BLaER1 treated with 17β-estradiol and CSF1 and Interleukin-3, amounts not matched to agents 10 nM and 100 nM (cell line): Measurements from ENCODE around the gene KAZALD1.

Experiments
- H3K27ac ChIP-seq, 11 experiments: shearing (Covaris generic); formaldehyde crosslinking; 2 replicates each; pipeline ENCODE4 v1.8.1; 2022
- H3K27me3 ChIP-seq, 11 experiments: shearing (Covaris generic); formaldehyde crosslinking; 2 replicates each; pipeline ENCODE4 v1.8.1; 2022
- H3K36me3 ChIP-seq, 11 experiments: shearing (Covaris generic); formaldehyde crosslinking; 2 replicates each; pipeline ENCODE4 v1.8.1; 2022
- H3K4me1 ChIP-seq, 10 experiments: shearing (Covaris generic); formaldehyde crosslinking; 2 replicates each; pipeline ENCODE4 v1.8.1; 2022
- H3K4me2 ChIP-seq, 11 experiments: shearing (Covaris generic); formaldehyde crosslinking; 2 replicates each; pipeline ENCODE4 v1.8.1; 2022
- H3K4me3 ChIP-seq, 10 experiments: shearing (Covaris generic); formaldehyde crosslinking; 2 replicates each; pipeline ENCODE4 v1.8.1; 2022
- H3K9ac ChIP-seq, 11 experiments: shearing (Covaris generic); formaldehyde crosslinking; 2 replicates each; pipeline ENCODE4 v1.8.1; 2022
- H3K9me3 ChIP-seq, 11 experiments: shearing (Covaris generic); formaldehyde crosslinking; replicated peaks in 1 of 11; 2 replicates each; pipeline ENCODE4 v1.8.1; 2022
- H4K20me1 ChIP-seq, 11 experiments: shearing (Covaris generic); formaldehyde crosslinking; 2 replicates each; pipeline ENCODE4 v1.8.1; 2022
- Cebpa-rat ChIP-seq, 11 experiments: shearing (Covaris generic); IDR thresholded peaks; 2 replicates each; pipeline ENCODE4 v1.8.1; 2022

The KAZALD1 gene

GRCh38 chr10:101040851-101041250 lies 20.9 kb upstream of the KAZALD1 start:
- peak overlapping the region in 6 of 11 experiments; percentile 1 to 92 (median 57); a peak in 6 of 22 replicates for H3K4me2 ChIP-seq
- peaks cover 26 to 49% (median 43%) of the 10 kb centered on the region in 11 experiments for H3K36me3 ChIP-seq
- peaks cover 0 to 53% (median 16%) of the 10 kb centered on the region in 11 experiments; a peak in 11 of 22 replicates for H4K20me1 ChIP-seq
- no peaks in the 10 kb centered on the region for H3K9me3 ChIP-seq
- no peak overlapping the region for H3K4me3 ChIP-seq
- H3K9ac ChIP-seq: 0 out of 22 replicates have a peak overlapping the region, but pooled peaks of 1 of the 11 experiments have one; percentile 6
- peaks cover 25 to 33% (median 30%) of the 10 kb centered on the region in 10 experiments for H3K4me1 ChIP-seq
- no peak overlapping the region for H3K27ac ChIP-seq
- peaks cover 0 to 11% (median 2%) of the 10 kb centered on the region in 11 experiments; a peak in 13 of 22 replicates for H3K27me3 ChIP-seq
- TF ChIP-seq Cebpa-rat (IDR thresholded peaks at IDR 0.05): no peak

- Histone ChIP-seq H3K9ac (peak overlapping the region in 1 of 11 experiments; percentile 6; a peak in 1 of 22 replicates), H3K27ac (no peak overlapping the region), H3K4me1 (peaks cover 25 to 33% (median 30%) of the 10 kb centered on the region in 10 experiments), H3K4me2 (peak overlapping the region; percentile 2 to 94 (median 85); a peak in 14 of 22 replicates), H4K20me1 (peaks cover 0 to 48% (median 16%) of the 10 kb centered on the region in 11 experiments; a peak in 10 of 22 replicates), H3K36me3 (peaks cover 21 to 44% (median 39%) of the 10 kb centered on the region in 11 experiments), H3K9me3 (no peaks in the 10 kb centered on the region), H3K27me3 (peaks cover 3 to 15% (median 7%) of the 10 kb centered on the region in 11 experiments; a peak in 21 of 22 replicates), H3K4me3 (no peak overlapping the region)
- TF ChIP-seq Cebpa-rat (IDR thresholded peaks at IDR 0.05): no peak
These were observed 20.5 kb upstream of the KAZALD1 start for GRCh38 chr10:101041252-101041761.

GRCh38 chr10:101042118-101042517 lies 19.7 kb upstream of the KAZALD1 start:
- Histone ChIP-seq H3K4me1 (peaks cover 29 to 40% (median 37%) of the 10 kb centered on the region in 10 experiments), H3K36me3 (peaks cover 13 to 36% (median 31%) of the 10 kb centered on the region in 11 experiments; a peak in 21 of 22 replicates), H4K20me1 (peaks cover 0 to 40% (median 10%) of the 10 kb centered on the region in 11 experiments; a peak in 9 of 22 replicates), H3K9ac (peak overlapping the region; percentile 70 to 84 (median 80); a peak in 21 of 22 replicates), H3K9me3 (no peaks in the 10 kb centered on the region), H3K4me3 (peak overlapping the region; percentile 46 to 71 (median 60)), H3K27me3 (peaks cover 11 to 23% (median 15%) of the 10 kb centered on the region in 11 experiments), H3K4me2 (peak overlapping the region; percentile 76 to 96 (median 89)), H3K27ac (peak overlapping the region; percentile 66 to 93 (median 80); a peak in 21 of 22 replicates)
- no peak for TF ChIP-seq Cebpa-rat (IDR thresholded peaks at IDR 0.05)

GRCh38 chr10:101042667-101043362 lies 19.0 kb upstream of the KAZALD1 start:
- TF ChIP-seq Cebpa-rat (IDR thresholded peaks at IDR 0.05): no peak
- H3K27ac ChIP-seq: peak overlapping the region; percentile 66 to 93 (median 80)

GRCh38 chr10:101043363-101043707 lies 18.5 kb upstream of the KAZALD1 start:
- peak overlapping the region; percentile 70 to 84 (median 80) for H3K9ac ChIP-seq
- peaks cover 29 to 44% (median 41%) of the 10 kb centered on the region in 10 experiments for H3K4me1 ChIP-seq
- peaks cover 0 to 34% (median 7%) of the 10 kb centered on the region in 11 experiments; a peak in 14 of 22 replicates for H4K20me1 ChIP-seq
- peak overlapping the region; percentile 66 to 93 (median 80) for H3K27ac ChIP-seq
- H3K36me3 ChIP-seq: peaks cover under 1 to 24% (median 19%) of the 10 kb centered on the region in 11 experiments; a peak in 18 of 22 replicates
- TF ChIP-seq Cebpa-rat (IDR thresholded peaks at IDR 0.05): no peak
- peak overlapping the region; percentile 76 to 96 (median 89) for H3K4me2 ChIP-seq
- H3K9me3 ChIP-seq: no peaks in the 10 kb centered on the region
- H3K4me3 ChIP-seq: peak overlapping the region; percentile 46 to 71 (median 60)
- peaks cover 23 to 36% (median 27%) of the 10 kb centered on the region in 11 experiments for H3K27me3 ChIP-seq

More at GRCh38 chr10:101042667-101043362, 19.0 kb upstream of the KAZALD1 start:
- peak overlapping the region; percentile 76 to 96 (median 89) for H3K4me2 ChIP-seq
- peaks cover 18 to 30% (median 22%) of the 10 kb centered on the region in 11 experiments for H3K27me3 ChIP-seq
- no peaks in the 10 kb centered on the region for H3K9me3 ChIP-seq
- H3K4me1 ChIP-seq: peaks cover 29 to 44% (median 41%) of the 10 kb centered on the region in 10 experiments
- peak overlapping the region; percentile 46 to 71 (median 60) for H3K4me3 ChIP-seq
- peak overlapping the region; percentile 70 to 84 (median 80) for H3K9ac ChIP-seq
- H3K36me3 ChIP-seq: peaks cover 6 to 29% (median 24%) of the 10 kb centered on the region in 11 experiments; a peak in 21 of 22 replicates
- peaks cover 0 to 34% (median 7%) of the 10 kb centered on the region in 11 experiments; a peak in 12 of 22 replicates for H4K20me1 ChIP-seq

GRCh38 chr10:101044117-101044516 lies 17.7 kb upstream of the KAZALD1 start:
- peaks cover 0 to 34% (median 12%) of the 10 kb centered on the region in 11 experiments; a peak in 13 of 22 replicates for H4K20me1 ChIP-seq

GRCh38 chr10:101046332-101047238 lies 15.2 kb upstream of the KAZALD1 start:
- Histone ChIP-seq H3K9me3 (no peaks in the 10 kb centered on the region), H3K4me1 (peaks cover 27 to 50% (median 43%) of the 10 kb centered on the region in 10 experiments), H3K27me3 (peaks cover 42 to 61% (median 51%) of the 10 kb centered on the region in 11 experiments), H3K9ac (peak overlapping the region in 1 of 11 experiments; percentile 32; a peak in 4 of 22 replicates), H4K20me1 (peaks cover 0 to 46% (median 16%) of the 10 kb centered on the region in 11 experiments; a peak in 14 of 22 replicates), H3K27ac (no peak overlapping the region), H3K36me3 (peaks cover 0 to 5% (median 0%) of the 10 kb centered on the region in 11 experiments; a peak in 1 of 22 replicates), H3K4me3 (no peak overlapping the region), H3K4me2 (peak overlapping the region in 9 of 11 experiments; percentile 21 to 60 (median 40); a peak in 17 of 22 replicates)
- no peak for TF ChIP-seq Cebpa-rat (IDR thresholded peaks at IDR 0.05)

More at GRCh38 chr10:101044117-101044516, 17.7 kb upstream of the KAZALD1 start:
- H3K9ac ChIP-seq: no peak overlapping the region; a peak in 1 of 22 replicates
- H3K4me3 ChIP-seq: no peak overlapping the region
- no peaks in the 10 kb centered on the region for H3K9me3 ChIP-seq
- peak overlapping the region in 9 of 11 experiments; percentile 76 to 96 (median 89); a peak in 14 of 22 replicates for H3K4me2 ChIP-seq
- H3K36me3 ChIP-seq: peaks cover 0 to 16% (median 12%) of the 10 kb centered on the region in 11 experiments; a peak in 15 of 22 replicates
- peaks cover 31 to 43% (median 35%) of the 10 kb centered on the region in 11 experiments for H3K27me3 ChIP-seq
- TF ChIP-seq Cebpa-rat (IDR thresholded peaks at IDR 0.05): no peak
- no peak overlapping the region for H3K27ac ChIP-seq
- H3K4me1 ChIP-seq: peaks cover 29 to 47% (median 41%) of the 10 kb centered on the region in 10 experiments
